Measurements from ENCODE around the gene BBS4. TPM values are rescaled to one million over a fixed set of nuclear protein-coding genes. Genes with fewer than 3 reads are reported as not detected.
A peak's percentile ranks its signal among the peaks of the same experiment; 100 is the strongest.

The BBS4 gene
- total RNA-seq, 1 donor from 2014 or later, result 17.7 TPM

- Histone ChIP-seq H3K9me3 (ENCODE audit: insufficient read depth, low read depth, low read length) (no peaks in the 10 kb centered on the region), H2AFZ (ENCODE audit: low read depth, low read length) (no peak overlapping the region), H3K79me2 (ENCODE audit: insufficient read depth, low read length) (peaks cover 51% of the 10 kb centered on the region), H4K20me1 (ENCODE audit: insufficient read depth, low read length) (peaks cover 54% of the 10 kb centered on the region), H3K4me1 (ENCODE audit: insufficient read depth, low read length) (peaks cover 4% of the 10 kb centered on the region), H3K4me2 (ENCODE audit: low read length) (no peak overlapping the region), H3K27me3 (ENCODE audit: insufficient read depth, low read length) (no peaks in the 10 kb centered on the region), H3K4me3 (ENCODE audit: insufficient read depth, low read depth, low read length) (no peak overlapping the region), H3K36me3 (ENCODE audit: insufficient read depth, low read length) (peaks cover 25% of the 10 kb centered on the region), H3K27ac (ENCODE audit: low read depth, low read length) (no peak overlapping the region), H3K9ac (ENCODE audit: low read length) (no peak overlapping the region)
- Mint-ChIP-seq H3K27me3 (ENCODE audit: low read depth, unreplicated experiment) (no peaks in the 10 kb centered on the region), H3K9me3 (ENCODE audit: unreplicated experiment) (no peaks in the 10 kb centered on the region), H3K4me3 (ENCODE audit: unreplicated experiment) (no peak overlapping the region), H3K4me1 (ENCODE audit: low read depth, unreplicated experiment) (peaks cover 14% of the 10 kb centered on the region), H3K27ac (ENCODE audit: unreplicated experiment) (no peak overlapping the region), H3K36me3 (ENCODE audit: low read depth, unreplicated experiment) (peaks cover 6% of the 10 kb centered on the region)
- DNase-seq (ENCODE audit: low read depth), result no peak
- TF ChIP-seq EZH2 (IDR thresholded peaks at IDR 0.05; ENCODE audit: insufficient read depth, low read length), result no peak
- no peak for TF ChIP-seq CTCF (IDR thresholded peaks at IDR 0.05; ENCODE audit: insufficient read depth, low read depth, low read length)
- FAIRE-seq, result no peak
These were observed 88.8 kb downstream of the BBS4 start for GRCh38 chr15:72774696-72775383.

GRCh38 chr15:72778796-72779195 lies 92.8 kb downstream of the BBS4 start:
- peaks cover 62% of the 10 kb centered on the region for H4K20me1 ChIP-seq (ENCODE audit: insufficient read depth, low read length)
- no peaks in the 10 kb centered on the region for H3K27me3 Mint-ChIP-seq (ENCODE audit: low read depth, unreplicated experiment)
- no peak overlapping the region for H3K27ac ChIP-seq (ENCODE audit: low read depth, low read length)
- H3K36me3 ChIP-seq (ENCODE audit: insufficient read depth, low read length), result peaks cover 9% of the 10 kb centered on the region
- no peak overlapping the region for H2AFZ ChIP-seq (ENCODE audit: low read depth, low read length)
- peaks cover 15% of the 10 kb centered on the region for H3K4me1 Mint-ChIP-seq (ENCODE audit: low read depth, unreplicated experiment)
- H3K27ac Mint-ChIP-seq (ENCODE audit: unreplicated experiment), result peak overlapping the region; percentile 37
- TF ChIP-seq CTCF (IDR thresholded peaks at IDR 0.05; ENCODE audit: insufficient read depth, low read depth, low read length), result no peak
- TF ChIP-seq EZH2 (IDR thresholded peaks at IDR 0.05; ENCODE audit: insufficient read depth, low read length), result no peak
- no peaks in the 10 kb centered on the region for H3K27me3 ChIP-seq (ENCODE audit: insufficient read depth, low read length)
- DNase-seq (ENCODE audit: low read depth) (peak; percentile 45), FAIRE-seq (no peak)
- peaks cover 8% of the 10 kb centered on the region for H3K4me1 ChIP-seq (ENCODE audit: insufficient read depth, low read length)
- H3K9ac ChIP-seq (ENCODE audit: low read length), result no peak overlapping the region
- H3K4me3 ChIP-seq (ENCODE audit: insufficient read depth, low read depth, low read length), result no peak overlapping the region
- H3K4me2 ChIP-seq (ENCODE audit: low read length), result no peak overlapping the region
- H3K9me3 Mint-ChIP-seq (ENCODE audit: unreplicated experiment), result no peaks in the 10 kb centered on the region
- H3K79me2 ChIP-seq (ENCODE audit: insufficient read depth, low read length), result peaks cover 86% of the 10 kb centered on the region
- H3K9me3 ChIP-seq (ENCODE audit: insufficient read depth, low read depth, low read length), result no peaks in the 10 kb centered on the region
- no peak overlapping the region for H3K4me3 Mint-ChIP-seq (ENCODE audit: unreplicated experiment)
- H3K36me3 Mint-ChIP-seq (ENCODE audit: low read depth, unreplicated experiment), result peaks cover 3% of the 10 kb centered on the region

GRCh38 chr15:72781631-72782030 lies 95.6 kb downstream of the BBS4 start:
- Histone ChIP-seq H3K4me1 (ENCODE audit: insufficient read depth, low read length) (peaks cover 26% of the 10 kb centered on the region), H3K9me3 (ENCODE audit: insufficient read depth, low read depth, low read length) (no peaks in the 10 kb centered on the region), H3K27ac (ENCODE audit: low read depth, low read length) (no peak overlapping the region), H4K20me1 (ENCODE audit: insufficient read depth, low read length) (peaks cover 43% of the 10 kb centered on the region), H3K27me3 (ENCODE audit: insufficient read depth, low read length) (no peaks in the 10 kb centered on the region), H3K9ac (ENCODE audit: low read length) (no peak overlapping the region), H3K36me3 (ENCODE audit: insufficient read depth, low read length) (no peaks in the 10 kb centered on the region), H3K4me3 (ENCODE audit: insufficient read depth, low read depth, low read length) (peak overlapping the region; percentile 99), H3K4me2 (ENCODE audit: low read length) (peak overlapping the region; percentile 96), H3K79me2 (ENCODE audit: insufficient read depth, low read length) (peaks cover 61% of the 10 kb centered on the region), H2AFZ (ENCODE audit: low read depth, low read length) (no peak overlapping the region)
- Mint-ChIP-seq H3K36me3 (ENCODE audit: low read depth, unreplicated experiment) (peaks cover 3% of the 10 kb centered on the region), H3K4me1 (ENCODE audit: low read depth, unreplicated experiment) (peaks cover 38% of the 10 kb centered on the region), H3K4me3 (ENCODE audit: unreplicated experiment) (peak overlapping the region; percentile 92), H3K27me3 (ENCODE audit: low read depth, unreplicated experiment) (no peaks in the 10 kb centered on the region), H3K27ac (ENCODE audit: unreplicated experiment) (peak overlapping the region; percentile 54), H3K9me3 (ENCODE audit: unreplicated experiment) (no peaks in the 10 kb centered on the region)
- TF ChIP-seq EZH2 (IDR thresholded peaks at IDR 0.05; ENCODE audit: insufficient read depth, low read length) (no peak), CTCF (IDR thresholded peaks at IDR 0.05; ENCODE audit: insufficient read depth, low read depth, low read length) (no peak)
- FAIRE-seq (no peak), DNase-seq (ENCODE audit: low read depth) (no peak)

All from astrocyte (in vitro differentiated cells and primary cell).